Measurements from ENCODE around the gene CACHD1. TPM values are rescaled to one million over a fixed set of nuclear protein-coding genes. Genes with fewer than 3 reads are reported as not detected.

The CACHD1 gene
- total RNA-seq, 1 donor = 1.4 TPM

- H3K4me3 ChIP-seq (ENCODE audit: low read length) = no peak overlapping the region
- H3K4me1 ChIP-seq (ENCODE audit: insufficient read depth, low read length) = no peaks in the 10 kb centered on the region
- no peaks in the 10 kb centered on the region for H3K9me3 ChIP-seq (ENCODE audit: low read depth, low read length)
- H3K27me3 ChIP-seq (ENCODE audit: insufficient read depth, low read length) = no peaks in the 10 kb centered on the region
These were observed 12.2 kb downstream of the CACHD1 start for GRCh38 chr1:64482128-64482527.

GRCh38 chr1:64482720-64483119 is 12.8 kb downstream of the CACHD1 start:
- no peak overlapping the region for H3K4me3 ChIP-seq (ENCODE audit: low read length)

GRCh38 chr1:64483731-64484414 is 13.9 kb downstream of the CACHD1 start:
- no peak overlapping the region for H3K4me3 ChIP-seq (ENCODE audit: low read length)

More at GRCh38 chr1:64482720-64483119, 12.8 kb downstream of the CACHD1 start:
- H3K27me3 ChIP-seq (ENCODE audit: insufficient read depth, low read length) = no peaks in the 10 kb centered on the region
- H3K4me1 ChIP-seq (ENCODE audit: insufficient read depth, low read length) = no peaks in the 10 kb centered on the region
- no peaks in the 10 kb centered on the region for H3K9me3 ChIP-seq (ENCODE audit: low read depth, low read length)

GRCh38 chr1:64484651-64485050 is 14.7 kb downstream of the CACHD1 start:
- Histone ChIP-seq H3K4me3 (ENCODE audit: low read length) (no peak overlapping the region), H3K9me3 (ENCODE audit: low read depth, low read length) (no peaks in the 10 kb centered on the region), H3K27me3 (ENCODE audit: insufficient read depth, low read length) (no peaks in the 10 kb centered on the region), H3K4me1 (ENCODE audit: insufficient read depth, low read length) (no peaks in the 10 kb centered on the region)

More at GRCh38 chr1:64483731-64484414, 13.9 kb downstream of the CACHD1 start:
- no peaks in the 10 kb centered on the region for H3K27me3 ChIP-seq (ENCODE audit: insufficient read depth, low read length)
- no peaks in the 10 kb centered on the region for H3K4me1 ChIP-seq (ENCODE audit: insufficient read depth, low read length)
- no peaks in the 10 kb centered on the region for H3K9me3 ChIP-seq (ENCODE audit: low read depth, low read length)

- H3K27me3 ChIP-seq (ENCODE audit: insufficient read depth, low read length) = no peaks in the 10 kb centered on the region
- no peak overlapping the region for H3K4me3 ChIP-seq (ENCODE audit: low read length)
- no peaks in the 10 kb centered on the region for H3K9me3 ChIP-seq (ENCODE audit: low read depth, low read length)
- H3K4me1 ChIP-seq (ENCODE audit: insufficient read depth, low read length) = no peaks in the 10 kb centered on the region
These were observed 16.3 kb downstream of the CACHD1 start for GRCh38 chr1:64486193-64486592.

- H3K27me3 ChIP-seq (ENCODE audit: insufficient read depth, low read length) = no peaks in the 10 kb centered on the region
- H3K4me3 ChIP-seq (ENCODE audit: low read length) = no peak overlapping the region
- no peaks in the 10 kb centered on the region for H3K4me1 ChIP-seq (ENCODE audit: insufficient read depth, low read length)
- no peaks in the 10 kb centered on the region for H3K9me3 ChIP-seq (ENCODE audit: low read depth, low read length)
These were observed 17.1 kb downstream of the CACHD1 start for GRCh38 chr1:64487061-64487460.

GRCh38 chr1:64488862-64489261 is 18.9 kb downstream of the CACHD1 start:
- Histone ChIP-seq H3K4me1 (ENCODE audit: insufficient read depth, low read length) (no peaks in the 10 kb centered on the region), H3K9me3 (ENCODE audit: low read depth, low read length) (no peaks in the 10 kb centered on the region), H3K27me3 (ENCODE audit: insufficient read depth, low read length) (no peaks in the 10 kb centered on the region), H3K4me3 (ENCODE audit: low read length) (no peak overlapping the region)

GRCh38 chr1:64489707-64490106 is 19.8 kb downstream of the CACHD1 start:
- H3K9me3 ChIP-seq (ENCODE audit: low read depth, low read length) = no peaks in the 10 kb centered on the region
- H3K27me3 ChIP-seq (ENCODE audit: insufficient read depth, low read length) = no peaks in the 10 kb centered on the region
- no peak overlapping the region for H3K4me3 ChIP-seq (ENCODE audit: low read length)
- no peaks in the 10 kb centered on the region for H3K4me1 ChIP-seq (ENCODE audit: insufficient read depth, low read length)

GRCh38 chr1:64490213-64490818 is 20.4 kb downstream of the CACHD1 start:
- Histone ChIP-seq H3K4me3 (ENCODE audit: low read length) (no peak overlapping the region), H3K9me3 (ENCODE audit: low read depth, low read length) (no peaks in the 10 kb centered on the region), H3K4me1 (ENCODE audit: insufficient read depth, low read length) (no peaks in the 10 kb centered on the region), H3K27me3 (ENCODE audit: insufficient read depth, low read length) (no peaks in the 10 kb centered on the region)

GRCh38 chr1:64492424-64492823 is 22.5 kb downstream of the CACHD1 start:
- H3K4me3 ChIP-seq (ENCODE audit: low read length) = no peak overlapping the region
- no peaks in the 10 kb centered on the region for H3K4me1 ChIP-seq (ENCODE audit: insufficient read depth, low read length)
- no peaks in the 10 kb centered on the region for H3K27me3 ChIP-seq (ENCODE audit: insufficient read depth, low read length)
- no peaks in the 10 kb centered on the region for H3K9me3 ChIP-seq (ENCODE audit: low read depth, low read length)

GRCh38 chr1:64493831-64494230 is 23.9 kb downstream of the CACHD1 start:
- Histone ChIP-seq H3K4me1 (ENCODE audit: insufficient read depth, low read length) (no peaks in the 10 kb centered on the region), H3K4me3 (ENCODE audit: low read length) (no peak overlapping the region), H3K9me3 (ENCODE audit: low read depth, low read length) (no peaks in the 10 kb centered on the region), H3K27me3 (ENCODE audit: insufficient read depth, low read length) (no peaks in the 10 kb centered on the region)

- Histone ChIP-seq H3K4me1 (ENCODE audit: insufficient read depth, low read length) (no peaks in the 10 kb centered on the region), H3K4me3 (ENCODE audit: low read length) (no peak overlapping the region), H3K9me3 (ENCODE audit: low read depth, low read length) (no peaks in the 10 kb centered on the region), H3K27me3 (ENCODE audit: insufficient read depth, low read length) (no peaks in the 10 kb centered on the region)
These were observed 24.7 kb downstream of the CACHD1 start for GRCh38 chr1:64494659-64495058.

- Histone ChIP-seq H3K4me3 (ENCODE audit: low read length) (no peak overlapping the region), H3K27me3 (ENCODE audit: insufficient read depth, low read length) (no peaks in the 10 kb centered on the region), H3K9me3 (ENCODE audit: low read depth, low read length) (no peaks in the 10 kb centered on the region), H3K4me1 (ENCODE audit: insufficient read depth, low read length) (no peaks in the 10 kb centered on the region)
These were observed 25.9 kb downstream of the CACHD1 start for GRCh38 chr1:64495878-64496277.

GRCh38 chr1:64496606-64497005 is 26.7 kb downstream of the CACHD1 start:
- no peaks in the 10 kb centered on the region for H3K9me3 ChIP-seq (ENCODE audit: low read depth, low read length)
- H3K4me1 ChIP-seq (ENCODE audit: insufficient read depth, low read length) = no peaks in the 10 kb centered on the region
- H3K27me3 ChIP-seq (ENCODE audit: insufficient read depth, low read length) = no peaks in the 10 kb centered on the region
- H3K4me3 ChIP-seq (ENCODE audit: low read length) = no peak overlapping the region

GRCh38 chr1:64497088-64497883 is 27.4 kb downstream of the CACHD1 start:
- no peaks in the 10 kb centered on the region for H3K4me1 ChIP-seq (ENCODE audit: insufficient read depth, low read length)
- no peaks in the 10 kb centered on the region for H3K27me3 ChIP-seq (ENCODE audit: insufficient read depth, low read length)
- no peak overlapping the region for H3K4me3 ChIP-seq (ENCODE audit: low read length)
- H3K9me3 ChIP-seq (ENCODE audit: low read depth, low read length) = no peaks in the 10 kb centered on the region

All from mononuclear cell (primary cell).